Panc1 (cell line): Measurements from ENCODE around the gene EMID1.

Experiments
- CTCF ChIP-seq: fragments of 450-650 bp; IDR thresholded peaks from 2 replicates; pipeline ENCODE4 v1.5.1; 2017; ENCODE audit warnings: mild to moderate bottlenecking
- POLR2AphosphoS5 ChIP-seq: IDR thresholded peaks from 2 replicates; pipeline ENCODE4 v1.6.1; 2012; ENCODE audit warnings: mild to moderate bottlenecking, low read depth, low read length, moderate library complexity
- REST ChIP-seq, 2 experiments: IDR thresholded peaks; 2 replicates each; pipeline ENCODE4 v1.6.1; 2011 to 2012; ENCODE audit warnings: low read depth in 2 of 2, control low read depth in 1 of 2, low read length in 1 of 2, mild to moderate bottlenecking in 1 of 2, moderate library complexity in 1 of 2; ENCODE audit not compliant: insufficient read depth in 1 of 2

GRCh38 chr22:29265305-29265704 is 59.6 kb downstream of the EMID1 start:
- TF ChIP-seq CTCF (no peak), POLR2AphosphoS5 (no peak), REST (IDR thresholded peaks at IDR 0.05; ENCODE audit: insufficient read depth in 1 of 2, low read depth in 2 of 2, low read length in 1 of 2) (no peak)
